Ovary (tissue), 3 donors: ENCODE measurements around the gene TMEM151B.

Experiments
- CTCF ChIP-seq, 3 donors: fragments of 450-650 bp in 2 of 3; fragments of 200-600 bp in 1 of 3; IDR thresholded peaks; one replicate each; pipeline versions ENCODE4 v1.5.1 to v1.8.0; 2016 to 2022; ENCODE audit warnings: antibody characterized with exemption in 3 of 3, mild to moderate bottlenecking in 1 of 3
- POLR2A ChIP-seq: fragments of 450-650 bp; IDR thresholded peaks from one replicate; pipeline ENCODE4 v1.6.1; 2017; ENCODE audit warnings: antibody characterized with exemption, mild to moderate bottlenecking, moderate library complexity
- donor health status: DM: no; HTN: no; CAD: no.

GRCh38 chr6:44254191-44255104 lies 15.8 kb upstream of the TMEM151B start:
- no peak for TF ChIP-seq CTCF (IDR thresholded peaks at IDR 0.05)
- no peak for TF ChIP-seq POLR2A
